Measurements from ENCODE around the gene CASP6.

Gene CASP6

GRCh38 chr4:109728385-109728784 lies 25.1 kb upstream of the CASP6 start:
- DNase-seq = no peak
- intact Hi-C loops (cut with DNase I) = no loop called here

- no peak for DNase-seq
- intact Hi-C loops (cut with DNase I) = no loop called here
Measured at GRCh38 chr4:109723110-109723509, 19.9 kb upstream of the CASP6 start.

GRCh38 chr4:109722357-109722756 lies 19.1 kb upstream of the CASP6 start:
- intact Hi-C loops (cut with DNase I) = no loop called here
- no peak for DNase-seq

- intact Hi-C loops (cut with DNase I) = no loop called here
Measured at GRCh38 chr4:109721033-109721432, 17.8 kb upstream of the CASP6 start.

GRCh38 chr4:109719604-109720003 lies 16.4 kb upstream of the CASP6 start:
- no peak for DNase-seq
- intact Hi-C loops (cut with DNase I) = no loop called here

More at GRCh38 chr4:109721033-109721432, 17.8 kb upstream of the CASP6 start:
- DNase-seq = no peak

GRCh38 chr4:109718759-109719158 lies 15.5 kb upstream of the CASP6 start:
- DNase-seq = no peak
- intact Hi-C loops (cut with DNase I) = no loop called here

- DNase-seq = no peak
- intact Hi-C loops (cut with DNase I) = no loop called here
Measured at GRCh38 chr4:109713500-109713899, 10.3 kb upstream of the CASP6 start.

GRCh38 chr4:109708990-109709389 lies 5.7 kb upstream of the CASP6 start:
- no peak for DNase-seq
- intact Hi-C loops (cut with DNase I) = loop anchor here (10.0 kb wide), 1 partner anchor 106 kb away; the partner anchor contains the start of gene GAR1

- intact Hi-C loops (cut with DNase I) = loop anchor here (10.0 kb wide), 1 partner anchor 106 kb away; the partner anchor contains the start of gene GAR1
- DNase-seq = no peak
Measured at GRCh38 chr4:109708435-109708834, 5.2 kb upstream of the CASP6 start.

- intact Hi-C loops (cut with DNase I) = loop anchor here (10.0 kb wide), 1 partner anchor 111 kb away; the partner anchor contains the start of gene GAR1
- DNase-seq = no peak
Measured at GRCh38 chr4:109703664-109704361, 568 bp upstream of the CASP6 start.

GRCh38 chr4:109701566-109702410 lies 1.5 kb downstream of the CASP6 start:
- no peak for DNase-seq

GRCh38 chr4:109699553-109700225 lies 3.6 kb downstream of the CASP6 start:
- DNase-seq = no peak
- intact Hi-C loops (cut with DNase I) = loop anchor here (10.0 kb wide), 1 partner anchor 115 kb away; the partner anchor contains the start of gene GAR1

More at GRCh38 chr4:109701566-109702410, 1.5 kb downstream of the CASP6 start:
- intact Hi-C loops (cut with DNase I) = loop anchor here (10.0 kb wide), 1 partner anchor 113 kb away; the partner anchor contains the start of gene GAR1

GRCh38 chr4:109698656-109699055 lies 4.6 kb downstream of the CASP6 start:
- no peak for DNase-seq
- intact Hi-C loops (cut with DNase I) = no loop called here

- intact Hi-C loops (cut with DNase I) = no loop called here
- no peak for DNase-seq
Measured at GRCh38 chr4:109691411-109691920, 11.8 kb downstream of the CASP6 start.

- intact Hi-C loops (cut with DNase I) = no loop called here
- no peak for DNase-seq
Measured at GRCh38 chr4:109690690-109691410, 12.4 kb downstream of the CASP6 start.

GRCh38 chr4:109684727-109685126 lies 18.5 kb downstream of the CASP6 start:
- intact Hi-C loops (cut with DNase I) = no loop called here
- DNase-seq = no peak

GRCh38 chr4:109683621-109684253 lies 19.5 kb downstream of the CASP6 start:
- DNase-seq = no peak
- intact Hi-C loops (cut with DNase I) = no loop called here

- no peak for DNase-seq
- intact Hi-C loops (cut with DNase I) = no loop called here
Measured at GRCh38 chr4:109682875-109683274, 20.4 kb downstream of the CASP6 start.

Data from head of caudate nucleus (tissue), 42 donors.